Dendritic cell treated with granulocyte-macrophage colony-stimulating factor and Interleukin-4, amounts not matched to agents 40 ng/mL and 50 ng/mL, for 4 days (primary cell): ENCODE data around the gene KRAS.
A peak's percentile ranks its signal among the peaks of the same experiment; 100 is the strongest.

ENCODE experiments used
- H3K27ac Mint-ChIP-seq: one replicate; pipeline ENCODE4 v1.8.0; 2022; ENCODE audit warnings: mild to moderate bottlenecking, mixed read lengths
- H3K27me3 Mint-ChIP-seq: one replicate; pipeline ENCODE4 v1.8.0; 2022; ENCODE audit warnings: mild to moderate bottlenecking, mixed read lengths
- H3K36me3 Mint-ChIP-seq: one replicate; pipeline ENCODE4 v1.8.0; 2022; ENCODE audit warnings: low read depth, mixed read lengths
- H3K4me1 Mint-ChIP-seq: one replicate; pipeline ENCODE4 v1.8.0; 2022; ENCODE audit warnings: low read depth, mixed read lengths
- H3K4me3 Mint-ChIP-seq: one replicate; pipeline ENCODE4 v1.8.0; 2022; ENCODE audit warnings: mild to moderate bottlenecking, moderate library complexity, mixed read lengths
- H3K9me3 Mint-ChIP-seq: one replicate; pipeline ENCODE4 v1.8.0; 2022; ENCODE audit warnings: mixed read lengths
- intact Hi-C: fragments of 100-400 bp; cut with micrococcal nuclease; formaldehyde crosslinking; loops from one replicate; pipeline ENCODE4 v1.15.0; 2022

The KRAS gene

DNA sequence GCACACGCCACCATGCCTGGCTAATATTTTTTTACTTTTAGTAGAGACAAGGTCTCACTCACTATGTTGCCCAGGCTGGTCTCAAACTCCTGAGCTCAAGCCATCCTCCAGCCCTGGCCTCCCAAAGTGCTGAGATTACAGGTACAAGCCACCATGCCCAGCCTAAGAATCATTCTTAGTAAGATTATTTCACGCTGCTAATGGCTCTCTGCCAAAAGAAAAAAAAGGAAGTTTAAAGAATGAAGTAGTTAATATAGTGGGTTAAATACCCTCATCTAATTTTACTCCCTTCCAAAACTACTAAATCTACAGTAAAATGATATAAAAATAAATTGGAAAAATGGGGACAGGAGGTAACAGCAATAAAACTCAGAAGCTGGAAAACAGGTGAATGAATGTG lies 53.1 kb downstream of the KRAS start:
- Mint-ChIP-seq H3K4me3 (no peak overlapping the region), H3K9me3 (no peaks in the 10 kb centered on the region), H3K27ac (no peak overlapping the region), H3K4me1 (peaks cover 17% of the 10 kb centered on the region), H3K27me3 (no peaks in the 10 kb centered on the region), H3K36me3 (peaks cover 25% of the 10 kb centered on the region)
- intact Hi-C loops: no loop called here

DNA sequence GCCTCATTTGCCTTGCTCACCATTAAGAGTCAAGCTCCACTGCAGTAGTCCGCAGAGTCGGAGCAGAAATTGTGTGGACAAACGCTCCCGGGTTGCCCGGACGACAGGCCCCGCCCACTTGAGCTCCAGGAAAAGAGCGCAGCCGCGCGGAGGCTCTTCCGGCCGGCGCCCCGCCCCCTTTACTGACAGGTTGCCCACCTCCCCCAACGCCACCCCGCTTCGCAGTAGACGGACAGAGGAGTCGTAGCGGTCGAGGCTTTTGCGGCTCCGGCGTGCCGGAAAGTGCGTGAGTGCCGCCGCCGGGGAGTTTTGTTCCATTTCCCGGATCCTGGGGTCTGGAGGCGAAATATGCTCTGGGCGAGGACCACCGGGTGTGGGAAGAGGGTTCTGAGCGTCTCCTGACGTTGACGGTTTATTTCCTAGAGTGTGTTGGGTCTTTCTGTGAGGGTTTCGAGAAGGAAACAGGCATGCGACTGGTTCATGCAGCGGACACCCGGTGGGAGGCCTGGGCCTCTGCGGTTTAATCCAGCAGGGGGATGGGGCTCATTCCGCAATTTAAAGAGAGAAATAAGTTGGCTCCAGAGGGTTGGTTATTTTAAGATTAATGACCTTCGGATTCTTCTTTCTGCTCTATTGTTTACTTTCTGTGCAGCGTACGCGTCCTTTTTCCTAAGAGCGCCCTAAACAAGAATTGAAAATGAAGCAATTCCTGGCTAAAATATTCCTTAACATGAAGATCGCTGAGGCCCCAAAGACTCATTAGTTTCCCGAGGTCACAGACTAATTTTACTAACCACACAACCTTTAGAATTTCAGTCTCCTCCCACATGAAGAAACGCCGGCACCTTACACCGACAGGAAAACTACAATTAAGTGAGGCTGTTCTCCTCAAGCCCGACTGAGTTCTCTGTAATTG lies 55.4 kb downstream of the KRAS start, which contains the start of the genes DNAI7 and ETFRF1:
DNAI7 (minus strand) TSS at position 105 of the 916 bp plus-strand sequence; CDS start at position 23, 82 bp downstream.
ETFRF1 (plus strand) TSS at position 182 of the 916 bp plus-strand sequence. CDS start 8,720 bp downstream, outside the sequence.
- intact Hi-C loops: loop anchor here (1.0 kb wide), 1 partner anchor 143 kb away; a partner anchor contains a TSS
- Mint-ChIP-seq H3K4me1 (peaks cover 17% of the 10 kb centered on the region), H3K27me3 (no peaks in the 10 kb centered on the region), H3K9me3 (no peaks in the 10 kb centered on the region), H3K36me3 (peaks cover 17% of the 10 kb centered on the region), H3K4me3 (peak within 1 kb of the TSS; percentile 91), H3K27ac (peak within 1 kb of the TSS; percentile 96)

DNA sequence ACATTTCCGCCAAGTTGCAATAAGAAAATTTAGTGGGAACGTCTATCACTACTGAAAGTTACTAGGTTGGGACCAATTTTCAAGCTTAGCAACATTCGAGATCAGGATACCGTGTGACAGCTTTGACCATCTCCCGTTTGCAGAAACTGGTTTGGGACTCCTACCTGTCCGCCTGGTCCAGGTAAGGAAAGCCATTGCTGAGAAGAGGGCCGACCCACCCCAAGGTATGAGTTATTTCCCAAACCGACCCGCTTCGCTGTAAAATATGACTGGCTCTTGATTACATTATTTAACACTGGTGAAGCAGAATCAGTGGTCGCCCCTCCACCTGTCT lies 56.0 kb downstream of the KRAS start:
- intact Hi-C loops: loop anchor here (1.0 kb wide), 1 partner anchor 142 kb away; a partner anchor contains a TSS
- Mint-ChIP-seq H3K4me1 (peaks cover 17% of the 10 kb centered on the region), H3K27me3 (no peaks in the 10 kb centered on the region), H3K4me3 (peak overlapping the region; percentile 91), H3K9me3 (no peaks in the 10 kb centered on the region), H3K36me3 (peaks cover 11% of the 10 kb centered on the region), H3K27ac (peak overlapping the region; percentile 96)

DNA sequence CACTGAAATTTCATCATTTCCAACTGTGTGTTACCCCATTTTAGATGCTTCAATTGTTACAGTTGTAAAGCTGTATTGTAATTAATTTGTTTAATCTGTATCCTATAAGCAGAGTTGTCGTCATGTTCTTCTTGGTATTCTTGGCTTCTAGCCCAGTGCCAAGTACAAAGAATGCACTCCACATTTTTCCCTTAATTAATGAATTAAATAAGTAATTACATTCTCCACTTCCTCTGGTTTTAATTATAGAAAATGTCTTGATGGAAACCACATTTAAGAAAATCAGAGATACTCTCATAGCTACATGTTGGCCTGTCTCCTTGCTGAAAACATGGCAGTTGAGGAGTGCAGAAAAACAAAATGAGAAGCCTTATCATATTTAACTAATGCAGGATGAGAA lies 56.5 kb downstream of the KRAS start:
- Mint-ChIP-seq H3K27me3 (no peaks in the 10 kb centered on the region), H3K4me1 (peaks cover 17% of the 10 kb centered on the region), H3K9me3 (no peaks in the 10 kb centered on the region), H3K27ac (peak overlapping the region; percentile 96), H3K36me3 (peaks cover 7% of the 10 kb centered on the region), H3K4me3 (no peak overlapping the region)
- intact Hi-C loops: no loop called here

DNA sequence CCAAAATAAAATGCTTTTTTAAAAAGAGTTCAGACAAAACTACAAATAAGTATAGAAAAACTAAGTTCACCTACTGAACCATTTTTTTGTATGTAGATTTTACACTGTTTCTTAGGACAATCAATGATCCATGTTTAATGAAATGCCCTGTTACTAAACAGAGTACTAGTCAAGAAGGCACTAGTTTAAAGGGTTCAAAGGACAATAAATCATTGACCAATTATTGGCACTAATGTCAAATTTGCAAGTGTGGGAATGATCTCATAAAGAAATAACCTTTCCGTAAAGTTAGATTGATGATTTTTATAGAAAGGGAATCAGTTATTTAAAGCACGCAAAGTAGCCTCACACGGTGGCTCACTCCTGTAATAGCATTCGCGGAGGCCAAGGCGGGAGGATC lies 59.9 kb downstream of the KRAS start:
- Mint-ChIP-seq H3K27me3 (no peaks in the 10 kb centered on the region), H3K36me3 (peaks cover 7% of the 10 kb centered on the region), H3K27ac (no peak overlapping the region), H3K9me3 (no peaks in the 10 kb centered on the region), H3K4me1 (peaks cover 13% of the 10 kb centered on the region), H3K4me3 (no peak overlapping the region)
- intact Hi-C loops: no loop called here

DNA sequence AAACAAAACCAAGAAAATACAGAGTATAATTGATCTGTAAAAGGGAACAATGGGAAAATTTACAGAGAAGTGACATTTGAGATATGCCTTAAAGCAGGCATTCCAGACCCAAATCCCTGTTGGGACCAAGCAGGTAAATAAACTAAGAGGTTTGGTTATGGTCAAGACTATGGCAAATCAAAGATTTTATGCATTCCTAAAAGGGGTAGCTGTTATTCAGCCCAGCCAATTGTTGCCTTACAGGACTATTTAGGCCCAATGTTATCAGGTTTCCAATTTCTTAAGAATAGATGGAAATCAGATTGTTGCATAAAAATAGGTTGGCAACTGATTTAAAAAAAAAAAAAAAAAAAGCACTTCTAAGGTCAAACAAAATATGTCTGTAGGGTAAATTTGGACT lies 61.1 kb downstream of the KRAS start:
- Mint-ChIP-seq H3K4me3 (no peak overlapping the region), H3K4me1 (peaks cover 2% of the 10 kb centered on the region), H3K9me3 (no peaks in the 10 kb centered on the region), H3K27ac (no peak overlapping the region), H3K36me3 (no peaks in the 10 kb centered on the region), H3K27me3 (no peaks in the 10 kb centered on the region)
- intact Hi-C loops: no loop called here

DNA sequence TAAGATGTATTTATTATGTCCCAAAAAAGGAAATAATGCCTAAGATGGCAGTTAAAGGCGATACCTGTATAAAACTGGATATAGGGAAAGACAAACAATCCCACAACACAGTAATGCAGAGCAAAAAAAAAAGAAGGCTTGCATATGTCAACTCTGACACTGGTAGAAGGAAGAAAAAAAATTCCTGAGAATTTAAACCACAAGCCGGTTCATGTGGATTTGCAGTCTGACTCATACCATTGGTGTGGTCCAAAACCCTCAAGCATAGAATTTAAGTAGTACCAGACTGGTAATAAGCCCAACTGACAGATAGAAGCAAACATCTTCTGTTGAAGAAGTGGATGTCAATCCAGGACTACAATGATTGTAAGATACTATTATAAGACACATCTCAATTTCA lies 62.9 kb downstream of the KRAS start:
- H3K36me3 Mint-ChIP-seq: no peaks in the 10 kb centered on the region
- H3K4me3 Mint-ChIP-seq: no peak overlapping the region
- H3K9me3 Mint-ChIP-seq: no peaks in the 10 kb centered on the region
- no peaks in the 10 kb centered on the region for H3K4me1 Mint-ChIP-seq
- intact Hi-C loops: no loop called here
- no peaks in the 10 kb centered on the region for H3K27me3 Mint-ChIP-seq
- H3K27ac Mint-ChIP-seq: no peak overlapping the region

DNA sequence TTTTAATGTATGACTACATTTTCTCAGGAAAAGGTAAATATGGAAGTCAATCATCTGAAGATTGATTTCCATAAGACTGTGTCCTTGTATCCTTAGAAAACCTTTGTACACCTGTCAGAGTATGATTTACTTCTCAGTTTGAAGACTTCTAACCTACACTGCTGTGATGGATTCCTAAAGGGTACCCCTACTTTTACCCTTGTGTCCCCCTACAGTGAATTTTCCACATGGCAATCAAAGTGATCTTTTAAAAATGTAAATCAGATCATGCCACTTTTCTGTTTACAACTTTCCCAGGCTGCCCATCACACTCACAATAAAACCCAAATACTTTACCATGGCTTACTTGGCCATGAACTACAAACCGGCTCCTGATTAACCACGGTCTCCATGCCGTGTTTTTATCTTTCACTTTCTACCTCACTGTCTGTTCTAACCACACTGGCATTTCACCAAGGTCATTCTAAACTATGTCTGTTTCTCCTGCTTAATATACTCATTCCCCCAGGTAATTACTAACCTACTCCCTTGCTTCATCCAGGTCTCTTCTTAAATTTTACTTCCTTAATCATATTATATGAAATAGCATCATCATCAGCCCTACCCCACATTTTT lies 63.8 kb downstream of the KRAS start:
- Mint-ChIP-seq H3K36me3 (no peaks in the 10 kb centered on the region), H3K27me3 (no peaks in the 10 kb centered on the region), H3K9me3 (no peaks in the 10 kb centered on the region), H3K4me1 (no peaks in the 10 kb centered on the region), H3K4me3 (no peak overlapping the region), H3K27ac (no peak overlapping the region)
- intact Hi-C loops: no loop called here

DNA sequence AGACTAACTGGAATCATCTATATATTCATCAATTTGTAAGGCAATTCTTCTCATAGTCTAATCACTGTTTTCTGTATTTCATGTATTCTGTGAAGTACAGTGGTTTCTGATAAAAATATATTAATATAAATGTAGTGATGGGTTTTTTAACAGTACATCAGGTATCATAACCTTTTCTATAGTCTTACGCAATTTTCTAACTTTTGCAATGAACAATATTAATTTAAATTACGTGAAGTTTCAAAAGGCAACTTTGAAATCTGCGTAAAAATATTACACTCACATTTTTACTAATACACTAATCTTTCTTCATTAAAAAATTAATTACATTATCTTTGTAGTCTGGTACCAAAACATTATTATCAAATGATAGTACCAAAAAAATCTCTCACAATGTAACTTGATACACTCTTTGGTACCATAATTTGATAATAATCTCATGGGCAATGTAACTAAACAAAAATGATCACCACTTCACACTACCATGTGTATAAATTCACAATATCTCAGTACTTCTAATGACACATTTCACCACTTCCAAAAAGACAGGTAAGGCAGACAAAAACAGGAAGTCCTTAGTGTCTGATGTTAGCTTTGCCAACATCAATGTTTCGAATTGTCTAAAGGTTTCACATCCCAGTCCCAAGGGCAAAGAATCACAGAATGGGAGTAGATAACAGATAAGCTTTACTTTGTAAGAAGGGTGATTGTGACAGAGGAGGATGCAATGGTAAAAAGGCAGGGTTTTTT lies 64.5 kb downstream of the KRAS start:
- no peaks in the 10 kb centered on the region for H3K4me1 Mint-ChIP-seq
- no peak overlapping the region for H3K27ac Mint-ChIP-seq

DNA sequence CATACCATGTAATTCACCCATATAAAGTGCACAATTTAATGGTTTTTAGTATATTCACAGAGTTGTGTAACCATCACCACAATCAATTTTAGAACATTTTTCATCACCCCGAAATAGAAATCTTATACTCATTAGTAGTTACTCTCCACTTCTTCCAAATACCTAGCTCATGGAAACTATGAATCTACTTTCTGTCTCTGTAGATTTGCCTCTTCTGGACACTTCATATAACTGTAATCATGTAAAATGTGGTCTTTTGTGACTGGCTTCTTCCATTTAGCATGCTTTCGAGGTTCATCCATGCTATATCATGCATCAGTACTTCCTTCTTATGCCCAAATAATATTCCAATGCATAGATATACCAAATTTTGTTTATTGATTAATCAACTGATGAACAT lies 66.6 kb downstream of the KRAS start:
- no peaks in the 10 kb centered on the region for H3K27me3 Mint-ChIP-seq
- intact Hi-C loops: no loop called here
- no peaks in the 10 kb centered on the region for H3K9me3 Mint-ChIP-seq
- no peaks in the 10 kb centered on the region for H3K36me3 Mint-ChIP-seq
- H3K4me3 Mint-ChIP-seq: no peak overlapping the region
- H3K4me1 Mint-ChIP-seq: no peaks in the 10 kb centered on the region
- no peak overlapping the region for H3K27ac Mint-ChIP-seq

More for the DNA sequence above, 64.5 kb downstream of the KRAS start:
- H3K36me3 Mint-ChIP-seq: no peaks in the 10 kb centered on the region
- no peaks in the 10 kb centered on the region for H3K9me3 Mint-ChIP-seq
- H3K27me3 Mint-ChIP-seq: no peaks in the 10 kb centered on the region
- H3K4me3 Mint-ChIP-seq: no peak overlapping the region
- intact Hi-C loops: no loop called here

DNA sequence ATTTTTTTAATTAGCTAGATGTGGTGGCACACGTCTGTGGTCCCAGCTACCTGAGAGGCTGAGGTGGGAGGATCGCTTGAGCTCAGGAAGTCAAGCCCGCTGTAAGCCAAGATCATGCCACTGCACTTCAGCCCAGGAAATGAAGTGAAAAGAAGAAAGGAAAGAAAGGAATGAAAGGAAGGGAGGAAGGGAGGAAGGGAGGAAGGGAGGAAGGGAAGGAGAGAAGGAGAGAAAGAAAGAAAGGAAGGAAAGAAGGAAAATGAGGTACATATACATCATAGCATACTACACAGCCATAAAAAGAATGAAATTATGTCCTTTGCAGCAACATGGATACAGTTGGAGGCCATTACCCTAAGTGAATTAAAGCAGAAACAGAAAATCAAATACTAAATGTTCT lies 68.0 kb downstream of the KRAS start:
- Mint-ChIP-seq H3K36me3 (no peaks in the 10 kb centered on the region), H3K27ac (no peak overlapping the region), H3K9me3 (no peaks in the 10 kb centered on the region), H3K4me1 (no peaks in the 10 kb centered on the region), H3K27me3 (no peaks in the 10 kb centered on the region), H3K4me3 (no peak overlapping the region)
- intact Hi-C loops: no loop called here

DNA sequence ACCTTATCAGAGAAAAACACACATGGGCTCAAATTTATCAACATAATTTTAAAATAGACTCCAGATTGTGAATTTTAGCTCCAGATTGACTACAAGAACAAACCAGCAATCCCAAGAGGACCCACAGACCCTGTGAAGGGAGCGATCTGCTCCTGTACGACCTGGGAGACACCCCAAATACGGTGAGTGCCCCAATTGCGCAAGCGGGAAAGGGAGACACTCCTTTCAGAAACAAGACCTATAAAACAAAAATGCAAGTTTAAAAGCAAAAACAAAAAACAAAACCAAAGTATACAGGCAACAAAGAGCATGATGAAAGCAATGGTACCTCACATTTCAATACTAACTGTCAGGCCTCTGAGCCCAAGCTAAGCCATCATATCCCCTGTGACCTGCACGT lies 87.9 kb downstream of the KRAS start:
- H3K36me3 Mint-ChIP-seq: no peaks in the 10 kb centered on the region
- no peak overlapping the region for H3K4me3 Mint-ChIP-seq
- no peaks in the 10 kb centered on the region for H3K9me3 Mint-ChIP-seq
- intact Hi-C loops: no loop called here
- H3K27me3 Mint-ChIP-seq: peaks cover 3% of the 10 kb centered on the region
- no peak overlapping the region for H3K27ac Mint-ChIP-seq
- no peaks in the 10 kb centered on the region for H3K4me1 Mint-ChIP-seq

DNA sequence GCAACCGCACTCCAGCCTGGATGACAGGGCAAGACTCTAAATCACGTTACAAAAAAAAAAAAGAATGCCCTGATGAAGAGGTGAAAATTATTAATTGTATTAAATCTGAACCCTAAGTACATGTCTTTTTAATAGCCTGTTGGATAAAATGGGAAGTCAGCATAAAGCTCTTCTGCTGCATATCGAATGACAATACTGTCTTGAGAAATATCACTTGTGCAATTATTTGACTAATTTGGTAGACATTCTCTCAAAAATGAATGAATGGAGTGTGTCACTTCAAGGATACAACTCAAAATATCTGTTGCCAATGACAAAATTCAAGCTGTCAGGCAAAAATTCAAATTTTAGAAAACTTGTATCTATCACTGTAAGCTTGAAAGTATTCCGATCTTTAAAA lies 94.7 kb downstream of the KRAS start:
- Mint-ChIP-seq H3K27me3 (peaks cover 3% of the 10 kb centered on the region), H3K4me3 (no peak overlapping the region), H3K36me3 (no peaks in the 10 kb centered on the region), H3K27ac (no peak overlapping the region), H3K4me1 (peaks cover 5% of the 10 kb centered on the region), H3K9me3 (no peaks in the 10 kb centered on the region)
- intact Hi-C loops: no loop called here

DNA sequence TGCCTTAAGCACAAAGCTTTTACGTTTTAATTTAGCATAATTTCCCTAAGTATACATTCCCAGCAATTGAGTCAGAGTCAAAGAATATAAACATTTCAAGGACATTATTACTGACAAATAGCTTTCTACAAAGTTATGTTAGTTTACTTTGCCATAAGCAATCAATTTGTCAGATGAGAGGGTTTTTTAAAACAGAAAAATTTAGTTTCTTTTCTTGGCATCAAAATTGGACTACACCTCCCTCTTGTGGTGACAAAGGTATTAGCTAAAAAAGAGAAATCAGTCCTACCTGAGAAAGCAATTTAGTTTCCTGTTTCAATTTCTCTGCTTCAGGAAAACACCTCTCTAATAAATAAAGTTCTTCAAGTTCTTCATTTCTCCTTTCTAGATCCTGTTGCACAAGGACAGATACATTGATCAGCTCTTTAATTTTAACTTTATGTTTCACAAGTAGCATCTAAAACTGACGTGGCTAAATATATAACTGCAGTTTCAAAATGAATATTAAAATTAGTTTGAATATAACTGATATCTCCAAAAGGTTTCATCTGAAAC lies 95.6 kb downstream of the KRAS start:
- no peak overlapping the region for H3K27ac Mint-ChIP-seq

More for the DNA sequence above, 95.6 kb downstream of the KRAS start:
- Mint-ChIP-seq H3K4me1 (peaks cover 5% of the 10 kb centered on the region), H3K36me3 (no peaks in the 10 kb centered on the region), H3K4me3 (no peak overlapping the region), H3K27me3 (no peaks in the 10 kb centered on the region), H3K9me3 (no peaks in the 10 kb centered on the region)
- intact Hi-C loops: no loop called here
